Subcutaneous adipose tissue (tissue), 4 donors: ENCODE measurements around the gene FOXJ1. TPM values are rescaled to one million over a fixed set of nuclear protein-coding genes. Genes with fewer than 3 reads are reported as not detected.

Source experiments
- total RNA-seq, 4 donors: library from RNA; depleted of rRNA; stranded (reverse); fragments of >200 nt; gene quantifications; one replicate each; pipeline ENCODE4 v1.1.0, GENCODE V29; 2016
- TF ChIP-seq, protein P1 (sequence below): fragments of 450-650 bp; IDR thresholded peaks from one replicate; pipeline ENCODE4 v1.5.1; 2016; ENCODE audit warnings: low read depth, mild to moderate bottlenecking, control low read depth, antibody characterized with exemption, moderate library complexity

The FOXJ1 gene
- total RNA-seq, 4 donors from 2014 or later: not detected

DNA sequence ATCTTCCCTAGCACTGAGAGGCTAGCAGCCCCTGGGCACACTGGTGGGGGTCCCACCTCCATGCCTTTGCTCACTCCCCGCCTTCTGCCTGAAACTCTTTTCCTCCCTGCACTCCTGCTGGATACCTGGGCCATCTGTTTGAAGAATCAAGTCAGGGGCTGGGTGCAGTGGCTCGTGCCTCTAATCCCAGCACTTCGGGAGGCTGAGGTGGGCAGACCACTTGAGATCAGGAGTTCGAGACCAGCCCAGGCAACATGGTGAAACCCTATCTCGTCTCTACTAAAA is 15.7 kb downstream of the FOXJ1 start:
- TF ChIP-seq, protein P1, sequence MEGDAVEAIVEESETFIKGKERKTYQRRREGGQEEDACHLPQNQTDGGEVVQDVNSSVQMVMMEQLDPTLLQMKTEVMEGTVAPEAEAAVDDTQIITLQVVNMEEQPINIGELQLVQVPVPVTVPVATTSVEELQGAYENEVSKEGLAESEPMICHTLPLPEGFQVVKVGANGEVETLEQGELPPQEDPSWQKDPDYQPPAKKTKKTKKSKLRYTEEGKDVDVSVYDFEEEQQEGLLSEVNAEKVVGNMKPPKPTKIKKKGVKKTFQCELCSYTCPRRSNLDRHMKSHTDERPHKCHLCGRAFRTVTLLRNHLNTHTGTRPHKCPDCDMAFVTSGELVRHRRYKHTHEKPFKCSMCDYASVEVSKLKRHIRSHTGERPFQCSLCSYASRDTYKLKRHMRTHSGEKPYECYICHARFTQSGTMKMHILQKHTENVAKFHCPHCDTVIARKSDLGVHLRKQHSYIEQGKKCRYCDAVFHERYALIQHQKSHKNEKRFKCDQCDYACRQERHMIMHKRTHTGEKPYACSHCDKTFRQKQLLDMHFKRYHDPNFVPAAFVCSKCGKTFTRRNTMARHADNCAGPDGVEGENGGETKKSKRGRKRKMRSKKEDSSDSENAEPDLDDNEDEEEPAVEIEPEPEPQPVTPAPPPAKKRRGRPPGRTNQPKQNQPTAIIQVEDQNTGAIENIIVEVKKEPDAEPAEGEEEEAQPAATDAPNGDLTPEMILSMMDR: no peak

DNA sequence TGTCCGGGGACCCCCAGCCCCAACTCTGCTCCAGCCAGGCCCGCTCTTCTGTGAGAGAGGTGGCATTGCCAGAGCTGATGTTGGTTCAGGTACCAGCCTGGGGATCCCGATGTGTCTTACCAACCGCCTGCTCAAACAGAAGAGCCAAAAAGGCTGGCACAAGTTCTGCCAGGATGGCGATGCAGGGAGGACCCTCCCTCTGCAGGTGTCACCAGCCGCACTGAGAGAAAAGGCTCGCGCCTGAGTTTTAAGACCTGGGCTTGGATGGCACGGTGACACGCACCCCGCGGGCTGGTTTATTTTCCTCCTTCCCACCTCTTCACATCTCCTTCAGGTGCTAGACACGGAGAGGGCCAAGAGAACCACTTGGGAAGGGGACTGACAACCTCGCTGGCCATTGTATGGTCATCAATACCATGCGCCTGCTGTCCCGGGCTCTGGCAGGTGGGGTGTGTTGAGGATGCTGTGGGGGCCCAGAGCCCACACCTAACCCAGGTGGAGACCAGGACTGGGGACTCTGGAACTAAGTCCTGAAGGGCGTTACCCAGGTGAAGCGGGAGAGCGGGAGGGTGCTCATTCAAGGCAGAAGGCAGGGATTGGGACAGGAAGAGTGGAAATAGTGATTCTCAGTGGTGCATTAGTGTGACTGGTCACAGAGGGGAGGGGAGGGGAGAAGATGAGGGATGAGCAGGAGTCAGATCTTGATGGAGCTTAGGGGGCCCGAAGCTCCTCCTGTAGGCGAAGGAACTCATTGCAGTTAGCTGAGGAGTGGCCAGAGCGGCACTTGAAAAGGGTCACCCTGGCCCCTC is 16.3 kb downstream of the FOXJ1 start:
- TF ChIP-seq, protein P1: no peak

DNA sequence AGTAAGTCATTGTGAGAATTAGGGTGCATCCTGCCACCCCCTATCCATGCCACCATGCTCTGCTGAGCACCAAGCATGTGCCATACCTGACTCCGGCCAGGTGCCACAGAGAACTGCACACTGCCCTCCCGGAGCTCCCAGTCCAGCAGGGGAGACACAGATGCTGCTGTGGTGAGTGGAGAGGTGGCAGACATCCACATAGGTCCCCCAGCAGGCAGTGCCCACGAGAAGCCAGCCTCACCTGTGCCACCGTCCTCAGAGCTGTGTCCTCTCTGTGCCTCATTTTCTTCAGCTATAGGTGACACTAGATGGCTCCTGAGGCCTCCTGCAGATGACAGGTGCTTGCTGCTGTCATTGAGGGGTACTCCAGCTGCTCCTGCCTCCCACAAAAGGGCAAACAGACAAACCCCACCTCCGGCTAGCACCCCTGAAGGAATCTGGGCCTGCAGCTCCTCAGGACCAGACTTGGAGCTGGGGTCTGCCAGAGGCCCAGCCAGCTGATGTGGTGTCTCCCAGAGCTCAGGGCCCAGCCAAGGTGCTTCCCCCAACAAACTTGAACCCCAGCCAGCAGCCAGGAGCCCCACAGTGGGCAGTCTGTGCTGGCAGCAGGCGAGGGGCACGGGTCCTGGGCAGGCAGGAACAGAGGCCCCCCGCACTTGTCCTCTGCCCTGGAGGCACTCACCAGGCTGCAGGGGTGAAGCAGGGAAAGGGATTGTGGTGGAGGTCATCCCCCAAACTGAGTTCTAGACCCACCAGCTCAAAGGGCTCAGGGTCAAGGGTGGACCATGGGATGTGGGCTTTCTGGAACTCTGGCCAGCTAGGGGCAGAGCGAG is 17.1 kb downstream of the FOXJ1 start:
- TF ChIP-seq, protein P1: no peak

DNA sequence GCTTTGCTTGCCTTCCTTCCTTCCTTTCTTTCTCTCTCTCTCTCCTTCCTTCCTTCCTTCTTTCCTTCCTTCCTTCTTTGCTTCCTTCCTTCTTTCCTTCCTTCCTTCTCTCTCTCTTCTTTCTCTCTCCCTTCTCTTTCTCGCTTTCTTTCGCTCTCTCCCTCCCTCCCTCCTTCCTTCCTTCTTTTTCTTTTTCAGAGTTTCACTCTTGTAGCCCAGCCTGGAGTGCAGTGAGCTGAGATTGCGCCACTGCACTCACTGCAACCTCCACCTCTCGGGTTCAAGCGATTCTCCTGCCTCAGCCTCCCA is 17.9 kb downstream of the FOXJ1 start:
- TF ChIP-seq, protein P1: no peak

DNA sequence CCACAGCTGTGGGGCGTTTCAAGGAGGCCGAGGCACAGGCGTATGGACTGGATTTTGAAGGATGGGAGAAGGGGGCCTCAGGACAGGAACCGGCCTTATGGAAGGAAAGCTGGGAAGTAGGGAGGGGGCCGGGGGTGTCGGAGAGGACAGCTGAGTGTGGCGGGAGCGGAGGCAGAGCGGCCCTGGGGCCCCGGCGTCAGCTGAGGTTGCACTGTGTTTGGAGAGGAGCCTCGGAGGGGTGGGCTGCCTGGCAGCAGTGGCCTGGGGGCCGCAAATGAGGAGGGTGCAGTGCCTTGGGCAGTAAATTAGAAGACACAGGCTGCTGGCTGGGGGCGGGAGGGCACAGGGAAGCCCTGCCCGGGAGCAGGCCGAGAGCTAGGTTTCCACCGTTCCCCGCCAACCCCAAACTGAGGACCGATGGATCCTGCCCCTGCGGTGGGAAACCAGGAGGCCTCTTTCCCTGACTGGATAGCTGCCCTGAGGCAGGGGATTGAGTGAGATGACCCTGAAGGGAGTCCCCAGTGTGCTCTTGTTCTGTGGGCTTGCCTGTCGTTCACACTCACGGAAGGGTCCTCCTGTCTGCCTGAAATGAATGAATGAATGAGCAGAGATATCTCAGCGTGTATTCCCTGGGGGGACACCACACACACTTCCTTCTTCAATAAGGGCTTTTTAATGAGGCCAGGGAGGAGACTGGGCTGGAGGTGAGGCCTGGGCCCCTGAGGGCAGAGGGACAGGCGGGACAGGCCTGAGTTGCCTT is 18.4 kb downstream of the FOXJ1 start:
- TF ChIP-seq, protein P1: no peak

DNA sequence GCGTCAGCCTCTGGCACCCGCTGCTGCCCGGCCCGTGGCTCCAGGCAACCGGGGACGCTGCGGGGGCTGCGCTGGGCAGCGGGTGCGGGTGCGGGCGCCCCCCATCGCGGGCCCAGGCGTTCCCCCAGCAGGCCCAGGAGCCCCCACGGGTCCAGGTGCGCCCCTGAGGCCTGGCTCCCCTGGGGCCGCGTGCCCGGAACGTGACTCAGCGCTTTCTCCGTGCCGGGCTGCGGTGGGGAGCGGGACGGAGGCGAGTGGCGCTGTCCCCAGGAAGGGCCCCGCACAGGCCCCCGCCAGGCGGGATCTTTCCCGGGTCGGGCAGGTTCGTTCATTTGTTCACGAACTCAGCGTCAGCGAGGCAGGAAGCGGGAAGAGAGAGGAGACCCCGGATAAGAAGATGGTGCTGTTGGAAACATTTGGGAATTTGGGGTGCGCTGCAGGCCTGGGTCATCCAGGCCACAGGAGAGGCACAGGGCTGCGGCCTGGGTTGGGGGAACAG is 19.1 kb downstream of the FOXJ1 start:
- TF ChIP-seq, protein P1: no peak

DNA sequence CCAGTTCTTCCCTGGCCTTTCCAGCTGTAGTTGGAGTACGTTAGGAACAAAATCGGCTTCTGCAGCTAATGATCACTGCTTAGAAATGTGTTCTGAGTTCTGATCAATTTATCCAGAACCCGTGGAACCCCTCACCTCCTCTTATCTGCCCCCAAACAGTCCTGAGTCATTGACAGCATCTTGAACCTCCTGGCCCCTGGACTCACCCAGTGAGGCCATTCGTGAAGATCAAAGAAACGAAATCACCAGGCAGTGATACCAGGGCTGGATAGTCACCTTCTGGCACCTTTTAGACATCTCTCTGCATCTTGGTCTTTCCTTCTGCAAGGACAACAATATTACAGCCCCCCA is 20.4 kb downstream of the FOXJ1 start:
- TF ChIP-seq, protein P1: no peak
